Renal cortical epithelial cell (primary cell): ENCODE results near the gene GRIFIN. TPM values are rescaled to one million over a fixed set of nuclear protein-coding genes. Genes with fewer than 3 reads are reported as not detected.

Experiments
- DNase-seq: peaks from one replicate; pipeline ENCODE4 v3.0.0-alpha.2; 2011; ENCODE audit warnings: low read depth
- total RNA-seq: library from RNA; depleted of rRNA; stranded (reverse); fragments of >200 nt; gene quantifications from 2 replicates; pipeline ENCODE4 v1.2.3, GENCODE V29; 2014

GRIFIN gene
- total RNA-seq, 1 donor from 2014 or later, result not detected

- no peak for DNase-seq
Observed at GRCh38 chr7:2433713-2434550, 42.3 kb downstream of the GRIFIN start.

DNA sequence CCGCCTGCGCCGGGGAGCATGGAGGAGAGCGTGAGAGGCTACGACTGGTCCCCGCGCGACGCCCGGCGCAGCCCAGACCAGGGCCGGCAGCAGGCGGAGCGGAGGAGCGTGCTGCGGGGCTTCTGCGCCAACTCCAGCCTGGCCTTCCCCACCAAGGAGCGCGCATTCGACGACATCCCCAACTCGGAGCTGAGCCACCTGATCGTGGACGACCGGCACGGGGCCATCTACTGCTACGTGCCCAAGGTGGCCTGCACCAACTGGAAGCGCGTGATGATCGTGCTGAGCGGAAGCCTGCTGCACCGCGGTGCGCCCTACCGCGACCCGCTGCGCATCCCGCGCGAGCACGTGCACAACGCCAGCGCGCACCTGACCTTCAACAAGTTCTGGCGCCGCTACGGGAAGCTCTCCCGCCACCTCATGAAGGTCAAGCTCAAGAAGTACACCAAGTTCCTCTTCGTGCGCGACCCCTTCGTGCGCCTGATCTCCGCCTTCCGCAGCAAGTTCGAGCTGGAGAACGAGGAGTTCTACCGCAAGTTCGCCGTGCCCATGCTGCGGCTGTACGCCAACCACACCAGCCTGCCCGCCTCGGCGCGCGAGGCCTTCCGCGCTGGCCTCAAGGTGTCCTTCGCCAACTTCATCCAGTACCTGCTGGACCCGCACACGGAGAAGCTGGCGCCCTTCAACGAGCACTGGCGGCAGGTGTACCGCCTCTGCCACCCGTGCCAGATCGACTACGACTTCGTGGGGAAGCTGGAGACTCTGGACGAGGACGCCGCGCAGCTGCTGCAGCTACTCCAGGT lies 43.1 kb downstream of the GRIFIN start:
- DNase-seq, result no peak

GRCh38 chr7:2431260-2431867 lies 44.8 kb downstream of the GRIFIN start:
- DNase-seq, result no peak

DNA sequence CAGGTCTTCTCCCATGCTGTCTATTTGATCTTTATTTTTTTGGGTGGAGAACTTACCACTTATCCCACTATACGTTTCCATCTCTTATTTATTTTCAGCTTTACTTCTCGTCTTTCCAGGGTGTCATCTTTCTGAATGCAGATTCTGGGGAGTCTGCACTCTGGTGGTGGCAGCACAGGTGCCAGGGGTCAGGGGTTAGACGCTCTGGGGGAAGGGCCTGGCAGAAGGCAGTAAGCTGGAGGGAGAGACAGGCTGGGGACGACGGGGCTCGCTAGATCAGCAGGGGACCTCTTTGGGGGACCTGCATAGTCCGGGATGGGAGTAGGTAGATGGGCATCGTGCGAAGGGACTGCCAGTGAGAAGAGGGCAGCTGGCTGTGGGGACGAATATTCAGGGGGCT lies 50.4 kb downstream of the GRIFIN start:
- no peak for DNase-seq

Other genes with a start within 250 kb of the GRIFIN start
- 33.5 and 64.4 TPM in 2 replicates for gene MAD1L1, start 243.5 kb downstream of the GRIFIN start, total RNA-seq
- 17.9 and 25.9 TPM in 2 replicates for gene MRM2, start 234.2 kb downstream of the GRIFIN start, total RNA-seq
- 5.5 and 17.2 TPM in 2 replicates for gene NUDT1, start 234.2 kb downstream of the GRIFIN start, total RNA-seq
- 6.4 and 7.3 TPM in 2 replicates for gene SNX8, start 162.0 kb downstream of the GRIFIN start, total RNA-seq
- gene EIF3B, start 121.6 kb downstream of the GRIFIN start, total RNA-seq, result 239 and 257 TPM in 2 replicates
- 2.1 and 15.1 TPM in 2 replicates for gene CHST12, start 72.8 kb downstream of the GRIFIN start, total RNA-seq
- 79.8 and 84.0 TPM in 2 replicates for gene LFNG, start 43.4 kb upstream of the GRIFIN start, total RNA-seq
- 24.5 and 26.4 TPM in 2 replicates for gene BRAT1, start 79.1 kb upstream of the GRIFIN start, total RNA-seq
- 11.1 and 25.8 TPM in 2 replicates for gene IQCE, start 82.6 kb upstream of the GRIFIN start, total RNA-seq
- gene TTYH3, start 155.6 kb upstream of the GRIFIN start, total RNA-seq, result 52.4 and 163 TPM in 2 replicates
- 3.5 and 14.2 TPM in 2 replicates for gene AMZ1, start 211.8 kb upstream of the GRIFIN start, total RNA-seq